Omental fat pad (tissue), 4 donors: ENCODE data around the gene OR5I1. TPM values are rescaled to one million over a fixed set of nuclear protein-coding genes. Genes with fewer than 3 reads are reported as not detected.
"Not testable (repeated sequence)": the region's sequence is repeated elsewhere in the genome, so short reads cannot be mapped to it uniquely, and the experiment has no call there.

Experiments
- ATAC-seq: fragments of 150-250 bp; one replicate; pipeline ENCODE4 v1.9.1; 2016; ENCODE audit warnings: mild to moderate bottlenecking, moderate library complexity; ENCODE audit not compliant: low FRiP score
- DNase-seq: peaks from one replicate; pipeline ENCODE4 v3.0.0-alpha.2; 2019; ENCODE audit warnings: low spot score
- CTCF ChIP-seq, 3 donors: fragments of 450-650 bp; IDR thresholded peaks; one replicate each; pipeline ENCODE4 v1.5.1; 2016 to 2017; ENCODE audit warnings: antibody characterized with exemption in 3 of 3, mild to moderate bottlenecking in 3 of 3, moderate library complexity in 2 of 3
- total RNA-seq, 4 donors: library from RNA; depleted of rRNA; stranded (reverse); fragments of >200 nt; gene quantifications; one replicate each; pipeline ENCODE4 v1.1.0, GENCODE V29; 2016

Gene OR5I1
- total RNA-seq, 4 donors from 2014 or later: not detected

- ATAC-seq (no peak), DNase-seq (no peak)
- TF ChIP-seq CTCF (IDR thresholded peaks at IDR 0.05): no peak
These were observed 6.7 kb upstream of the OR5I1 start for GRCh38 chr11:55942785-55943392.

DNA sequence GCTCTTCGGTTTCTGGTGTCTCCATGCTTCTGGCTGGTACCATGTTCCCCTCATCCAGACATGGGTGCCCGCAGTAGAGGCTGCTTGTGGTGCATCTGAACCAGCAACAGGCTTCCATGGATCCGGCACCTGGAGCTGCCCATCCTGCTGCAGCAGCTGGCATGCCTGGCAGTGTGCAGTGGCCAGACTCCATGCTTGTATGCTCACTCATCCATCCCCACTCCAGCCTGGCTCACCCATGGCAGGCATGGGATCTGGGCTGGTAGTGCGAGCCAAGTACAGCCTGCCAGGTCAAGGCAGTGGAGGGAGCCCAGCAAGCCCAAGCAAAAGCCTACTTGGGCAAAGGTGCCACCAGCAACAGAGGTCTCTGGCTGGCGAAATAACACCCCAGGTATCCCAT is 15.7 kb downstream of the OR5I1 start:
- ATAC-seq (no peak), DNase-seq (no peak)

GRCh38 chr11:55914482-55914881 is 21.7 kb downstream of the OR5I1 start, which contains the start of gene OR5W2:
OR5W2 (minus strand) TSS chr11:55914582; CDS start chr11:55914582, 0 bp downstream.
- no peak for TF ChIP-seq CTCF (IDR thresholded peaks at IDR 0.05)
- no peak for DNase-seq
- ATAC-seq: no peak

More for the DNA sequence above, 15.7 kb downstream of the OR5I1 start:
- no peak for TF ChIP-seq CTCF (IDR thresholded peaks at IDR 0.05)

GRCh38 chr11:55902308-55902707 is 33.9 kb downstream of the OR5I1 start:
- DNase-seq (no peak), ATAC-seq (no peak)
- no peak for TF ChIP-seq CTCF (IDR thresholded peaks at IDR 0.05)

DNA sequence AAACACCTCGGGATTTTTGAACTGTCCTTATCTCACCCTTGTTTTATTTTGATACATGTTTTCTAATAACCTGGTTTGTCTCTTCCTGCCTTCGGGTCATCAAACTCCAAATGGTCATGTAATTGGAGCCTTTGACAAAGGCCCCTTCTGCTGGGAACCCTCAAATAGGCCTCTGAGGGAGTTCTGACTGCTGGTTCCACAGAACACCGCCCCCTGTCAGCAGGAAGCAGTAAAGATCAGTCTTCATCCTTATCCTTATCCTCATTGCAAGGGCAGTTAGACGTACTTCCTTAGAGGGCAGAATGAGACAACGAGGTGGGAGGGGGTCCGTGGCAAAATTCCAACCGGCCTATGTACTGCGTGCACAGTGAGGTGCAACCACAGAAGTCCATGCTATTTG is 41.0 kb downstream of the OR5I1 start:
- ATAC-seq: no peak
- TF ChIP-seq CTCF (IDR thresholded peaks at IDR 0.05): no peak
- no peak for DNase-seq

DNA sequence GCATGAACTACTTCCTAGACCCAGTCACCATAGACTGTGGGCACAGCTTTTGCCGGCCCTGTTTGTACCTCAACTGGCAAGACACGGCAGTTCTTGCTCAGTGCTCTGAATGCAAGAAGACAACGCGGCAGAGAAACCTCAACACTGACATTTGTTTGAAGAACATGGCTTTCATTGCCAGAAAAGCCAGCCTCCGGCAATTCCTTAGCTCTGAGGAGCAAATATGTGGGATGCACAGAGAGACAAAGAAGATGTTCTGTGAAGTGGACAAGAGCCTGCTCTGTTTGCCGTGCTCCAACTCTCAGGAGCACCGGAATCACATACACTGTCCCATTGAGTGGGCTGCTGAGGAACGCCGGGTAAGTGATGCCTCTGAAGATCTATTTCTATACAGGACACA is 50.7 kb downstream of the OR5I1 start:
- DNase-seq, ATAC-seq: not testable (repeated sequence)

Other genes with a start within 250 kb of the OR5I1 start
- not detected for gene OR5D13, start 163.0 kb downstream of the OR5I1 start, total RNA-seq
- gene OR5D14, start 140.8 kb downstream of the OR5I1 start, total RNA-seq: not detected
- not detected for gene OR5L1, start 125.0 kb downstream of the OR5I1 start, total RNA-seq
- gene OR5D18, start 116.8 kb downstream of the OR5I1 start, total RNA-seq: not detected
- gene OR5L2, start 109.2 kb downstream of the OR5I1 start, total RNA-seq: not detected
- not detected for gene OR5D16, start 97.6 kb downstream of the OR5I1 start, total RNA-seq
- not detected for gene TRIM51, start 53.1 kb downstream of the OR5I1 start, total RNA-seq
- not detected for gene OR5W2, start 21.8 kb downstream of the OR5I1 start, total RNA-seq
- not detected for gene OR10AG1, start 33.5 kb upstream of the OR5I1 start, total RNA-seq
- gene OR5F1, start 58.2 kb upstream of the OR5I1 start, total RNA-seq: not detected
- gene OR5AS1, start 91.3 kb upstream of the OR5I1 start, total RNA-seq: not detected
- gene OR8I2, start 156.9 kb upstream of the OR5I1 start, total RNA-seq: not detected
- not detected for gene OR8H2, start 167.3 kb upstream of the OR5I1 start, total RNA-seq
- gene OR8H3, start 186.0 kb upstream of the OR5I1 start, total RNA-seq: not detected
- gene OR8J3, start 203.8 kb upstream of the OR5I1 start, total RNA-seq: not detected
- not detected for gene OR8K5, start 223.9 kb upstream of the OR5I1 start, total RNA-seq
- gene OR5J2, start 240.2 kb upstream of the OR5I1 start, total RNA-seq: not detected